GM19238 (cell line): ENCODE measurements around the gene APOC1.
"Not testable (repeated sequence)": the region's sequence is repeated elsewhere in the genome, so short reads cannot be mapped to it uniquely, and the experiment has no call there.

Source experiments
- DNase-seq: peaks from one replicate; pipeline ENCODE4 v3.0.0; 2011; ENCODE audit warnings: low spot score; ENCODE audit not compliant: insufficient read length

APOC1 gene

GRCh38 chr19:44889830-44890365 is 24.5 kb upstream of the APOC1 start:
- no peak for DNase-seq

- peak; percentile 97 for DNase-seq
Observed at GRCh38 chr19:44890366-44891015, 23.9 kb upstream of the APOC1 start.

- no peak for DNase-seq
Observed at GRCh38 chr19:44891016-44891882, 23.2 kb upstream of the APOC1 start, which contains the start of gene TOMM40. Gene TOMM40, plus strand, starts transcription at chr19:44891254. Its CDS starts 162 bp downstream, at chr19:44891416.

- DNase-seq, result no peak
Observed at GRCh38 chr19:44892932-44893331, 21.5 kb upstream of the APOC1 start.

- no peak for DNase-seq
Observed at GRCh38 chr19:44893332-44894051, 20.9 kb upstream of the APOC1 start.

GRCh38 chr19:44894052-44894400 is 20.4 kb upstream of the APOC1 start:
- no peak for DNase-seq

- DNase-seq, result no peak
Observed at GRCh38 chr19:44894946-44895345, 19.5 kb upstream of the APOC1 start.

- DNase-seq, result no peak
Observed at GRCh38 chr19:44897835-44898234, 16.6 kb upstream of the APOC1 start.

GRCh38 chr19:44900328-44901244 is 13.8 kb upstream of the APOC1 start:
- DNase-seq, result no peak

- DNase-seq, result no peak
Observed at GRCh38 chr19:44903216-44903601, 11.2 kb upstream of the APOC1 start.

GRCh38 chr19:44903602-44904425 is 10.6 kb upstream of the APOC1 start:
- DNase-seq, result peak; percentile 71

- no peak for DNase-seq
Observed at GRCh38 chr19:44904426-44904994, 9.9 kb upstream of the APOC1 start.

- DNase-seq, result no peak
Observed at GRCh38 chr19:44905437-44906160, 8.8 kb upstream of the APOC1 start, which contains the start of gene APOE. Gene APOE, plus strand, starts transcription at chr19:44905796. Its CDS starts 829 bp downstream, at chr19:44906625.

GRCh38 chr19:44907613-44908012 is 6.8 kb upstream of the APOC1 start:
- DNase-seq, result no peak

- DNase-seq, result no peak
Observed at GRCh38 chr19:44908074-44908835, 6.2 kb upstream of the APOC1 start.

- DNase-seq, result no peak
Observed at GRCh38 chr19:44908836-44909261, 5.6 kb upstream of the APOC1 start.

GRCh38 chr19:44909775-44910174 is 4.6 kb upstream of the APOC1 start:
- no peak for DNase-seq

- DNase-seq, result not testable (repeated sequence)
Observed at GRCh38 chr19:44911896-44912295, 2.5 kb upstream of the APOC1 start.
